Neural crest cell (in vitro differentiated cells): ENCODE data around the gene HDGFL3. TPM values are rescaled to one million over a fixed set of nuclear protein-coding genes. Genes with fewer than 3 reads are reported as not detected.

Source experiments
- DNase-seq: peaks from one replicate; pipeline ENCODE4 v3.0.0; 2021; ENCODE audit warnings: low read depth, mixed read lengths, low spot score
- H3K27ac Mint-ChIP-seq: one replicate; pipeline ENCODE4 v1.8.0; 2021; ENCODE audit warnings: mild to moderate bottlenecking, mixed read lengths; ENCODE audit not compliant: unreplicated experiment
- H3K27me3 Mint-ChIP-seq: 2 replicates; pipeline ENCODE4 v1.8.0; 2021; ENCODE audit warnings: low read depth, mild to moderate bottlenecking, mixed read lengths
- H3K36me3 Mint-ChIP-seq: 2 replicates; pipeline ENCODE4 v1.8.0; 2021; ENCODE audit warnings: low read depth, mild to moderate bottlenecking, mixed read lengths
- H3K4me1 Mint-ChIP-seq: 2 replicates; pipeline ENCODE4 v1.8.0; 2021; ENCODE audit warnings: mixed read lengths
- H3K4me3 Mint-ChIP-seq: one replicate; pipeline ENCODE4 v1.8.0; 2021; ENCODE audit warnings: mild to moderate bottlenecking, mixed read lengths
- H3K9me3 Mint-ChIP-seq: 2 replicates; pipeline ENCODE4 v1.8.0; 2021; ENCODE audit warnings: mixed read lengths
- CTCF ChIP-seq: fragments of 200-600 bp; sonication (generic); conservative IDR thresholded peaks from 2 replicates; pipeline ENCODE4 v1.5.0; 2021; ENCODE audit warnings: antibody characterized with exemption, mild to moderate bottlenecking
- total RNA-seq: library from RNA; stranded (reverse); gene quantifications from 2 replicates; pipeline ENCODE4 v1.2.1, GENCODE V29; 2021

The HDGFL3 gene
- total RNA-seq, 1 donor from 2014 or later = 127 TPM

DNA sequence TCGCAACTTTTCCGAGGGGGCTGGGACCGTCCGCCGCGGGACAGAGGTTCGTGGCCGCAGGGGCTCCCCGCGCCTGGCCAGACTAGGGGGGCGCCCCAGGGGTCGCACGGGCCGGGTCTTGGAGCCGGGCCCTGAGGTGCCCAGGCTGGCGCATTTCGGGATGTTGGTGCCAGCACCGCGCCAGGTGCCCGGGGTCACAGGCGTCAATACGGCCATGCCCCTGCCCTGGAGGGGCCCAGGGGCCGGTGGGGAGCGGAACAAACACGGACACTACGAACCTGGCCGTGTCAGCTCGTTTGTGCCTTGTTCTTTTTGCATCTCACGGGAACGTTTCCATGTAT is 99.8 kb downstream of the HDGFL3 start:
- H3K36me3 Mint-ChIP-seq = peaks cover 6% of the 10 kb centered on the region
- H3K4me3 Mint-ChIP-seq = peak overlapping the region; percentile 54
- no peak for DNase-seq
- TF ChIP-seq CTCF = no peak
- peaks cover 5% of the 10 kb centered on the region for H3K9me3 Mint-ChIP-seq
- no peak overlapping the region for H3K27ac Mint-ChIP-seq
- H3K27me3 Mint-ChIP-seq = peaks cover 68% of the 10 kb centered on the region
- H3K4me1 Mint-ChIP-seq = peaks cover 10% of the 10 kb centered on the region

- peak; percentile 16 for DNase-seq
- peak within 1 kb of the TSS; percentile 80 for H3K4me3 Mint-ChIP-seq
- peaks cover 5% of the 10 kb centered on the region for H3K36me3 Mint-ChIP-seq
- H3K9me3 Mint-ChIP-seq = peaks cover 5% of the 10 kb centered on the region
- no peak for TF ChIP-seq CTCF
- peaks cover 10% of the 10 kb centered on the region for H3K4me1 Mint-ChIP-seq
- H3K27me3 Mint-ChIP-seq = peaks cover 69% of the 10 kb centered on the region
- H3K27ac Mint-ChIP-seq = no peak within 1 kb of the TSS
Measured at GRCh38 chr15:83106994-83107840, 100.4 kb downstream of the HDGFL3 start, which contains the start of gene TM6SF1. Gene TM6SF1 (plus strand): TSS chr15:83107645. CDS start chr15:83107681, 36 bp downstream.

DNA sequence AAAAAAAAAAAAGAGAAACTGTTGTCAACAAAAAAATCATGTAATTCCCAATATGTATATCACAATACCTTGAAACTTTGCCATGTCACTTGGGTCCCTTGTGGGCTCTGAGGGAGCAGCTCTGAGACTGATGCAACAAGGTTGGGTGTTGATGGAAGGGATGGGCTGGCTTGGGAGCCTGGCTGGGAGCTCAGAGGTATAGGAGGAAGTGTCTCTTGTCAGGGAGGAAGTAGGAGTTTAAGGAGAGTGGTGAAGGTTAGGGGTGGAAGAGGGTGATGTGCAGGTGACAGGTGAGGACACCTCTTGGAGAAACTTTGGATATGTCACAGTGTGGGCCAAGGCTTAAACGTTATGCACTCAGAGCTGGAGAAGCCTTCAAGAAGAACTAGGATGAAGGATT is 102.2 kb downstream of the HDGFL3 start:
- peak overlapping the region; percentile 77 for H3K4me3 Mint-ChIP-seq
- TF ChIP-seq CTCF = no peak
- H3K36me3 Mint-ChIP-seq = no peaks in the 10 kb centered on the region
- H3K27ac Mint-ChIP-seq = no peak overlapping the region
- H3K4me1 Mint-ChIP-seq = peaks cover 10% of the 10 kb centered on the region
- peaks cover 73% of the 10 kb centered on the region for H3K27me3 Mint-ChIP-seq
- DNase-seq = no peak
- H3K9me3 Mint-ChIP-seq = no peaks in the 10 kb centered on the region

- H3K4me3 Mint-ChIP-seq = peak overlapping the region; percentile 16
- H3K4me1 Mint-ChIP-seq = peaks cover 18% of the 10 kb centered on the region
- H3K27me3 Mint-ChIP-seq = peaks cover 70% of the 10 kb centered on the region
- no peaks in the 10 kb centered on the region for H3K36me3 Mint-ChIP-seq
- no peak overlapping the region for H3K27ac Mint-ChIP-seq
- DNase-seq = no peak
- no peaks in the 10 kb centered on the region for H3K9me3 Mint-ChIP-seq
- TF ChIP-seq CTCF = no peak
Measured at GRCh38 chr15:83104141-83104540, 103.5 kb downstream of the HDGFL3 start.

GRCh38 chr15:83102346-83102745 is 105.3 kb downstream of the HDGFL3 start:
- H3K27me3 Mint-ChIP-seq = peaks cover 70% of the 10 kb centered on the region
- no peaks in the 10 kb centered on the region for H3K36me3 Mint-ChIP-seq
- no peak overlapping the region for H3K4me3 Mint-ChIP-seq
- peaks cover 14% of the 10 kb centered on the region for H3K4me1 Mint-ChIP-seq
- DNase-seq = no peak
- no peaks in the 10 kb centered on the region for H3K9me3 Mint-ChIP-seq
- TF ChIP-seq CTCF = no peak
- H3K27ac Mint-ChIP-seq = no peak overlapping the region
